Occipital lobe (tissue), 2 donors: ENCODE data around the gene ARSJ. TPM values are rescaled to one million over a fixed set of nuclear protein-coding genes. Genes with fewer than 3 reads are reported as not detected.
"Not testable (repeated sequence)": the region's sequence is repeated elsewhere in the genome, so short reads cannot be mapped to it uniquely, and the experiment has no call there.

ENCODE experiments used
- DNase-seq: peaks from one replicate; lab custom pipeline; 2025; lab: John Stamatoyannopoulos, UW
- total RNA-seq: library from RNA; depleted of rRNA; stranded (reverse); fragments of >200 nt; gene quantifications from one replicate; pipeline ENCODE4 v1.2.3, GENCODE V29; 2014

The ARSJ gene
- total RNA-seq, 1 donor from 2014 or later, result 0.31 TPM

- no peak for DNase-seq
Measured at GRCh38 chr4:113958766-113959538, 20.5 kb downstream of the ARSJ start.

DNA sequence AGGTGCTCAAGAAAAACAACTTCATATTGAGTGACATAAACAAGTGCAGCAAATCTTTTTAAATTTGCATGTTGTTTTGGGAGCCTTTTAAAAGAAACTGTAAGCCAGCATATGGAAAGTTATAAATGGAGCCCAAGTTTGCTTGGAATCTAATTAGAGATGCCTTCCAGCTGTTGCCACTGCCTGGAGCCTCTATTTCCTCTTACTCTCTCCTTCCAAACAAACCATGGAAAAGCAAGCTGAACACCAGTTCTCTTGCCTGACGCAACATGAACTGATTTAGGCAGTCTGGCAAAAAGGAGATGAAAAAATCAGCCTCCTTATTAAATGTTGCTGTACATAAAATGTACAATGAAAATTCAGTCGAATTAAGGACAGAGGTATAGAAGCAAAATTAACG lies 21.5 kb downstream of the ARSJ start:
- no peak for DNase-seq

DNA sequence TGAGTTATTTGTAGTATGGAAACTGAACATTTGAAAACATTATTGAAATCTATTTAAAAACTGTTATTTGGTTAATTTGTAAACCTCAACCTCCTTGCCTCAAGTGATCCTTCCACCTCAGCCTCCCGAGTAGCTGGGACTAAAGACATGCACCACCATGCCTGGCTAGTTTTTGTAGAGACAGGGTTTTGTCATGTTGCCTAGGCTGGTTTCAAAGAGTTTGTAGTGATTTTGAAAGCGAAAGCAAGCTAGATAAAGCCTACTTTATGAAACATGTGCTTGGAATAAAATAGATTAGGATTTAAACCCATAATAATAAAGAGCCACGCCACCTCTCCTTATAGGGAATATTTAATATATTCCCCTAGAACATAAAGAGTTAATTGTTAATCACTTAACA lies 23.5 kb downstream of the ARSJ start:
- DNase-seq, result no peak

DNA sequence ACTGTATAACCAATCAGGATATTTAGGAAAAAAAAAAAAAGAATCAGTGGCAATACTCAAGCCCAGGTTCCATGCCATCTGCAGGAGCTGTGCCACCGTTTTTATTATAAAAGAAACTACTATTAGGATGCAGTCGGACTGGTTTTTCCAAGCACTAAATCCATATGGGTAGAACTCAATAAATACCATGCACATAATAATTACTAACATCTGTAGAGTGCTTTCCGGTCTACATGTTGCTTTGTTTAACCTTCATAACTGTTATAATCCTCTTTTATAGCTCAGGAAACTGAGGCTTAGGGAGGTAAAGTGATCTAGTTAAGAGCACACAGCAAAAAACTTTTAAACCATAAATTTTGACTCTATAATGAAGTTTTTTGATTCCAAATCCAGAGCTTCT lies 24.0 kb downstream of the ARSJ start:
- no peak for DNase-seq

- DNase-seq, result no peak
Measured at GRCh38 chr4:113953888-113954287, 25.6 kb downstream of the ARSJ start.

- DNase-seq, result no peak
Measured at GRCh38 chr4:113952452-113953029, 26.9 kb downstream of the ARSJ start.

DNA sequence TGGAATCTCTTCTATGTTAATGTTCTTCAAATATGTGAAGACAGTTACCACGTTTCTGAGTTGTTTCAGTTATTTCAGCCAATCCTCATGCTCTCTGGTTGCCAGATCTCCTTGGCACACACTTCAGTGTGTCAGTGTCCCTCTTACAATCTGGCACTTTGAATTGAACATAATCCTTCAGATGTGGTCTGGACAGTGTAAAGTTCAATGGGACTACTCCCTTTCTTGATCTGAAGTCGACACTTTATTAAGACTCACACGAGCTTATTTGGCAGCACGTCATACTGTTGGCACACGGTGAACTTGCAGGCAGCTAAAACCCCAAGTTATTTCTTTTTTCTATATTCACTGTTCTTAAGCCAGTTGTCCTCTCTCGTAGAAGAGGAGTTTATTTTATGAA lies 28.2 kb downstream of the ARSJ start:
- DNase-seq, result no peak

- no peak for DNase-seq
Measured at GRCh38 chr4:113950207-113950606, 29.2 kb downstream of the ARSJ start.

- no peak for DNase-seq
Measured at GRCh38 chr4:113947484-113947883, 32.0 kb downstream of the ARSJ start.

- no peak for DNase-seq
Measured at GRCh38 chr4:113945906-113946305, 33.5 kb downstream of the ARSJ start.

- DNase-seq, result no peak
Measured at GRCh38 chr4:113943863-113944262, 35.6 kb downstream of the ARSJ start.

- no peak for DNase-seq
Measured at GRCh38 chr4:113943085-113943484, 36.4 kb downstream of the ARSJ start.

DNA sequence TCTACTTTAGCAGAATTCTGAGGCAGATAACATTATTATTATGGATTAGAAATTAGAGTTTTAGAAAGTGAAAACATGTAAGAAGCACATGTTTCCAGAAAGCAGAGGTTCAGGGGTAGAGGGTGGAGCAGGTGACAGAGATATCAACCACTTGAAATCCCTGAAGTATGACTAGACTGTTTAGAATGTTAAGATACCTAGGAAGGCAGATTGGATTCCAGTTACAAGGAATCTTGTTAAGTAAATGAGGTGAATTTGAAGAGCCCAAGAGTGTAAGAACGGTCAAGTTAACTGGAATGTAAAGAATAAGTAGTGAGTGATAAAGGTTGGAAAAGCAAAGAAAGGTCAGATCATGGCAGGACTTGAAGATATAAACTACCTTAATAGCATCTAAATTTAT lies 37.6 kb downstream of the ARSJ start:
- no peak for DNase-seq

DNA sequence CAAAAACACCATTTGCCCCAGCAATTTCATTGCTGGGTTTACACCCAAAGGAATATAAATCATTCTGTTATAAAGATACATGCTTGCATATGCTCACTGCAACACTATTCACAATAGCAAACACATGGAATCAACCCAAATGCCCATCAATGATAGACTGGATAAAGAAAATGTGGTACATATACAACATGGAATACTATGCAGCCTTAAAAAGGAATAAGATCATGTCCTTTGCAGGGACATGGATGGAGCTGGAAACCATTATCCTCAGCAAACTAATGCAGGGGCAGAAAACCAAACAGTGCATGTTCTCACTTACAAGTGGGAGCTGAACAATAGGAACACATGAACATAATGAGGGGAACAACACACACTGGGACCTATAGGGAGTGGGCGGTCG lies 39.3 kb downstream of the ARSJ start:
- DNase-seq, result not testable (repeated sequence)

DNA sequence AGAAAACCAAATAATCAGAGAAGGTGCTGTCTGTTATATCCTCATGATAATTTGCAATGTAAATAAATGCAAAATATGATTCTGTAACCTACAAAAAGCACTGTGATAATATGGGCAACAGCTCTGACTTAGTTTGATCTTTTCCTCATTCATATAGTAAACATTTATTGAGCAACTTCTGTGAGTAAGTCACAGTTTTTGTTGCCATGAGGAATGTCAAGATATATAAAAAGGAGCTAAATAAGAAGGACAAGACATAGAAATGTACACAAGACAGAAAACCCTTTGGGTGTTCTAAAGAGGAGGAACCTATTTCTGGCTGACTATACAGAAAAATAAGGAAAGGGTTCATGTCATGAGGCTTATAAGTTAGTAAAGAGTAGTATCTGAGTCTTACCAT lies 44.3 kb downstream of the ARSJ start:
- no peak for DNase-seq

DNA sequence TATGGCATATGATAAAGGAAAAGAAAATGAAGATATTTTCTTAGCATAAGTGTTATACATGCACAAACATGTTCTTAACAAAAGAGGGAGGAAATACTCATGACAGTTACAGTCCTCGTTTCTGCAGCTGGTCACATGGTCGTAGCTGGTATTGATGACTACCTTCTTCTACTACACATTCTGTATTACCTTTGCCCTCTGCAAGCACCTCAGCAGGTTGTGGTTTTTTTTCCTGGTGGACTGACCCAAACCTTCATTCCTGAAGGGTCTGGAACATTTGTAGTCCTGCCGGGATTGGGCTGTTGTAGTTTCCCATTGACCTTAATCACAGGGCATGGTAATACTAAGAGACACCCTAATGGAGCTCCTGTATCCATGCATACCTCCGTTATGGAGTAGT lies 54.7 kb downstream of the ARSJ start:
- DNase-seq, result not testable (repeated sequence)

DNA sequence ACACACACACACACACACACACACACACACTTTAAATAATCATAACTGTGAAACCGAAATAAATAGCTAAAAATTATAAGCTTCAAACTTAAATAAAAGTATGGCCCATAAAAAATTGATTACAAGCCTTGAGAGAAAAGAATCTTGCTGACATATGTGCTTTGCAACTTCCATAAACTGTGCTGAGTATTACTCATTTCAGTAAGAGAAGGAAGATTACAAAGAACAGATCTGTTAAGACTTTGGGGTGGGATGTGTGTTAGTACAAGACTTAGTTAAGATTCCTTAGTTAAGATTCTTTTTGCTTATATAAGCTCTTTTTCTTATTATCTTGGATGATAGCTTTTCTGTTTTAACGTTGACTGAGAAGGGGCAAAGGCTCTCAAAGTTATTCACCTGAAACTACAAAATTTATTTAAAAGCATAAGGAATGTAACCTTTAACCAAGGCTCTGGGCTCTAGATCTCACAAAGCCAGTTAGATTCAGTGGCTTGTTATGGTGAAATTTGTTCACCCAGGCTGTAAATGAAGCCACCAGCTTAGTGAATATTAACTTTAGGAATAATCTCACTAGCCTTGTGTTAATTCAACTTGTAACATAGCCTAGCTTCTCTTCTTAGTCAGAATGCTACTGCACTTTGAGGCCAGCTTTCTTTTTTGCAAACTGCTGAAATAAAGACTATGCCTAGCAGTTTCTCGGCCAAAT lies 58.2 kb downstream of the ARSJ start:
- no peak for DNase-seq

GRCh38 chr4:113919611-113920010 lies 59.8 kb downstream of the ARSJ start:
- no peak for DNase-seq

DNA sequence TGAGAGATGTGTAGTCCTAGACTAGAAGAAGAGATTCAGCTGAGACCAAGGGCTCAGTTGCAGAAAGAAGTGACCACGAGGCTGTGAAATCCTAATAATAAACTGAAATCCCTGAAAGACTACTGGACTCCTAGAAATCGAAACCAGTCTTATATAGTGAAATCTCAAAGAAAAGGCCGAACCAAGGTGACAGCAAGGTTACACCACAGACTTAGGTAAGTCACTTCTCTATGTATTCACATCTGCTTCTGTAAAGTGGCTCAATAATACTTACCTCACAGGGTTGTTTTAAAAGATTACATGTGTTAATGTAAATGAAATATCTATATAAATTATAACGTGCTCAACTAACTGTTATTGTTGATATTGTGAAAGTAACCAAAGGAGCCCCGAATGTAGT lies 60.3 kb downstream of the ARSJ start:
- DNase-seq, result no peak

DNA sequence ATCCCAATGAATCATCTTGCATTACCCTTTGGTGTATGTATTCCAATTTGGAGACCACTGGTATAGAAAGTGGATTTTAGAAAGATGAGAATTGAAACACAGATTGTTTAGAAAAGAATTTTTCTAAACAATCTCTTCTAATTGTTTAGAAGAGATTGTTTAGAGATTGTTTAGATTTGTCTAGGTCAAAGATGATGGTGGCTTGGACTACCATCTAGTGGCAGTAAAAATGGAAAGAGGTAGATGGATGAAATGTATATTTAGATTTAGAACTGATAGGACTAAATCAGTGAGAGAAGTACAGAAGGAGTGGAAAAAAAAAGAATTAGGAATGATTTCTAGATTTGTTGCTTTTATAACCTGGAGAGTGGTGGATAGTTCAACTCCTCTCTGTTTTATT lies 70.6 kb downstream of the ARSJ start:
- no peak for DNase-seq

GRCh38 chr4:113907559-113907958 lies 71.9 kb downstream of the ARSJ start:
- no peak for DNase-seq

DNA sequence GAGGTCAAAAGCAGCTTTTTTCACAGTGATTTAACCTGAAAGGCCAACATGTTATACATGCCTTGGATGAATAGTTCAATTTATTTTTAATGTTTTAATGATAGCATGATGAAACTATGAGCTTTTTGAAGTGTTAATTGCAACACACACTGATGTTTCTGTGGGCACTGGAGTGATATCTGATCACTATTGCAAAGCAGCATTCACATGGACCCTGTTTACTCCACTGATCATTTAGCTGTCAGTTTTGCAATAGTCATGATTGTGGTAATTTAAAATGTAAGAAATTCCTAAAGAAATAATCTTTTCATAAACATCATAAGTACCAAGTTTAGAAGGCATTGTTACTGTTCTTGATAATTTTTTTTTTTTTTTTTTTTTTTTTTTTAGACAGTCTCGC lies 74.1 kb downstream of the ARSJ start:
- no peak for DNase-seq

DNA sequence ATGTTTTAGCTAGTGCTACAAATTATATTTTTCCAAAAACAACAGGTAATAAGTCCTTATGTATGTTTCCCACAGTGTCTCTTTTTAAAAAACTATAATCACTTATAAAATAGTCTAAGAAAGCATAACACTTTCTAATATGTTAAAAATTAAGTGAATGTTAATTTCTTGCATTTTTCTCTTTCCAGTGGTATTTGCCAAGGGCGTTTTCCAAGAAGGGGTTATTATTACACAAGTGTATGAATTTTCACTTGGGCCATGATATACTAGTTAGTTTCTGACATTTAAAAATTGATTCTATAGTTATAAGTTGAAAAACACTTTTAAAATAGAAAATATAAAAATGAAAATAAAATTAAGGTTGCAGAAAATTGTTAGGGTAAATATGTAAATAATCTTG lies 74.6 kb downstream of the ARSJ start:
- no peak for DNase-seq
